Measurements from ENCODE around the gene DUSP10.

Gene DUSP10

DNA sequence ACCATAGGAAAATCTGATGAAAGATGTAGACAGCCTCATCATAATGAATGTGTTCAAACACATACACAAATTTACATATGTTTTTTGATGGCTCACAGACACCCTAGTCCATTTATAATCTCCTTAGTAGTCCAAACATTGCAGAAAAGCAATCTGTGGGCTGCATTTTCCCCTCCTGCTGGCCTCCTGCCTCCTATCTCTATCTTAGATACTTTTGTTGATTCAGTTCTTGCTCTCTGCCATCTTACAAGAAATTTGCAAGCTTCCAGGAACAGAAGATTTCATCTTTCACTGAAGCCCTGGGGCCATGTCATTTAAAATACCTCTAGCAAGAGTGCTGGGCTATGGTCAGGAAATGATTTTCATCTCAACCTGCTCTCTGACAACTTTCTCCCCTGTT lies 50.6 kb downstream of the DUSP10 start:
- DNase-seq: no peak

DNA sequence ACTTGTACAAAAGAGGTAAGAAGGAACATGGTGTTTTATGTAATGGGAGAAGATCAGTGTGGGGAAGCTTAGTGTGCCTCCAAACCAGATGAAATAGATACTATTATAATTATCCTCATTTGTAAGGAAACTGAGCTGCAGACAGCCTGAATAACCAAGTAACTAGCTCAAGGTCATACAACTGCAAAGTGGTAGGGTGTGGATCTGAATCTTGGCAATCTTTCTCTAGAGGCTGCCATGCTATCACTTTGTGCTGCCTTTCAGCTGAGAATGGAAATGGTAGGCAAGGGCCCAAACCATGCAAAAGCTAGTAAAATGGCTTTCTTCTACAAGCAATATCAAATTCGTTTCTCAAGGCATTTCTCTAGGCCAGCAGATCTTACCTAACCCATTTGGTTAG lies 51.0 kb downstream of the DUSP10 start:
- DNase-seq: no peak

DNA sequence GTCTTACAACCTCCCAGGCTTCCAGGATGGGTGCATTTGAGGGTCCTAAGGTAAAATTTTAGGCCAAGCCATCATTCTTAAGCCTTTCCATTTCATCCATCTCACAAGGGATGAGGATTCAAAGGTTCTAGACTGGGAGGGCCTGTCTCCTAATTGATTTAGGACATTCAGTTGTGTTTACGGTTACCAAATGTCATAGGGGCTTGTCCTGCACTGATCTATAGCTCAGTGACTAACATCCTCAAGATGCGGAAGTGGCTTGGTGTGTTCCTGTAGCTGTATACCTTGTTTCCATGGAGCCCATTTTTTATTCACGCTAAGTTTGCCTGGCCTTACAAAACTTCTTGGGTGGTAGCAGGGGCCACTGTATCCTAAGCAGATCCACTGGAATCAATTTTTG lies 52.8 kb downstream of the DUSP10 start:
- DNase-seq: no peak

DNA sequence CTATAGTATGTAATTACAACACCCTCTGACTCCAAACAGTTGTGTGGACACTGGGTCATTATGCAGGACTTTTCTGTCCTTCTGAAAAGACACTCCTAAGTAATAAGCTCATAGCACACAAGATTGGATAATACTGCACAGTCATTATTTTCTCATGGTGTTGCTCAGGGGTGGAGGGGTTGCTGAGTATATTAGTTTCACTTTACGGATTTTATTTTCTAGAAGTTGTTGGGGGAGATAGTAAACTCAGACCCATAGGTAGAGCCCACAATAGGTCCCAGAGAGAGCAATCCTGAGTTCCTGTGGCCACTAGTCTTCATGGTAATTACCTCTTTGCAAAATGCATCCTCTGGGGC lies 53.4 kb downstream of the DUSP10 start:
- no peak for DNase-seq

DNA sequence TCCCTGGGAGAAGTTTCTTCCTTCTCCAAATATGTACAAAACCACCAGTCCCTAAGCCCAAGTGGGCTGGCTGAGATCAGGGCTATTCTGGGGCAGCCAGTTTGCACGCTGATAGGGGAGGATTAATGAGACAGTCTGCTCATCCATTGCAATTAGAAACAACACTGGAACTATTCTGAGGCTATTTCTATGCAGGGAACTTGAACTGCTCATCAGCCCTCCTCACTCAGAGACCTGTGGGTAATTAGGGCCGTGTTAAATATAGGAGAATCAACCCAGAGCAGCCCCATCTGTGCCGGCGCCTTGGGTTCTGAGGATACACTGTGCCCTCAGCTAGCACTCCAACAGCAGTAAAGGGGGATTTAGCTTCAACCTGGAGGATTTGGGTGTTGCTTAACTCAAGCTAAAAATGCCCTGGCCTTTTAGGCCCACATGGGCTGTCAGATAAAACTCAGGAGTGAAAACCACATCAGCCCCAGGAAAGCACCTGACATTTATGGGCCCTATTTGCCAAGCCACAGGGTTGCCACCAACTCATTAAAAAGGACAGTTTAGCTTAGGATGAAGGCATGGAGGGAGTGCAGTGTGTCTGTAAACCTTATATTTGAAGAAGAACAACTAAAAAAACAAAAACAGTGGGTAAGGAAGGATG lies 53.9 kb downstream of the DUSP10 start:
- DNase-seq: no peak

DNA sequence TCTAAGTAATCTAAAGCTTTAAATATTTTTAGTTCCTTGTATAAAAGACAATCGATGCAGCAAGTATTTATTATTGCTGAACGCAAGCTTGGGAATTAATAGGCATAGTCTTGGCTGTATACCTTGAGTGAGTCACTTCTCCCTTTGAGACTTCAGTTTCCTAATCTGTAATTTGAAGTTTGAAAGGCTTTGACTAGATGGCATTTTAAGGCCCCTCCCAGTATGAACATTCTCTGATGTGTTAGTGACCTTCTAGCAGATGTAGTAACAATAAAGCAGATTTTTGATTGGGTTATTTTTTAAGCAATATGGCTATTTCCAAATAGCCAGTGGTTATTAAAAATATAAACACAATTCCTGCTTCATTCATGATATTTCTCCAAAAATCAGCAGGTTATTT lies 58.2 kb downstream of the DUSP10 start:
- no peak for DNase-seq

DNA sequence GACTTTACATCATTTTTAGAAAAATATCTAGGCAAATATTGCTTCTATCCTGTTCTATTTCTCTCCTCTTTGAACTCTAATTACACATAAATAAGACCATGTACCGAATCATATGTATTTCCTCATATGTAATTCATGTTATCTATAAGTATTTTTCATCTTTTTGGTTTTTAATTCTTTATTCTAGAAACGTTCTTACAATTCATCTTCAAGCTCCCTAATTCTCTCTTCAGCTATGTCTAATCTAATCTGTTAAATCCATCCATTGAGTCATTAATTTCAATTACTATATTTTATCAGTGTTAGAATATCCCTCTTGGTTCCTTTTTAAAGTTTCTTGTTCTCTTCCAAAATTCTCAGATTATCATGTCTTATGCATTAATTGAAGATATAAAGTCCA lies 61.8 kb downstream of the DUSP10 start:
- no peak for DNase-seq

DNA sequence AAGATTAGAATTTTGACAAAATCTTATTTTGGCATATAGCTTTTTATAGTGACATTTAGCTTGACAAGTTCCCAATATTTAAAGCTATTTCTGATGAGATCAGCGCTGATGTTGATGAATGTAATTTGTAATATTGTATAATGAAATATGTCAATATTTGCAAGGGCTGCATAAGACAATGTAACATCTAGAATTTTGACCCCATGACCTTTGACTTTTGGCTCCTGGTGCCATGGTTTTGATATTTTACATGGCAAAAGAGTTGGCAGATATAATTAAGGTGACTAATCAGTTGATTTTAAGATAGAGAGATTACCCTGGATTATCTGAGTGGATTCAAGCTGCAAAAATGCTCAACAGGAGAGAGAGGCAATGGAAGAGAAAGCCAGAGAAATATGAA lies 63.9 kb downstream of the DUSP10 start:
- DNase-seq: no peak

DNA sequence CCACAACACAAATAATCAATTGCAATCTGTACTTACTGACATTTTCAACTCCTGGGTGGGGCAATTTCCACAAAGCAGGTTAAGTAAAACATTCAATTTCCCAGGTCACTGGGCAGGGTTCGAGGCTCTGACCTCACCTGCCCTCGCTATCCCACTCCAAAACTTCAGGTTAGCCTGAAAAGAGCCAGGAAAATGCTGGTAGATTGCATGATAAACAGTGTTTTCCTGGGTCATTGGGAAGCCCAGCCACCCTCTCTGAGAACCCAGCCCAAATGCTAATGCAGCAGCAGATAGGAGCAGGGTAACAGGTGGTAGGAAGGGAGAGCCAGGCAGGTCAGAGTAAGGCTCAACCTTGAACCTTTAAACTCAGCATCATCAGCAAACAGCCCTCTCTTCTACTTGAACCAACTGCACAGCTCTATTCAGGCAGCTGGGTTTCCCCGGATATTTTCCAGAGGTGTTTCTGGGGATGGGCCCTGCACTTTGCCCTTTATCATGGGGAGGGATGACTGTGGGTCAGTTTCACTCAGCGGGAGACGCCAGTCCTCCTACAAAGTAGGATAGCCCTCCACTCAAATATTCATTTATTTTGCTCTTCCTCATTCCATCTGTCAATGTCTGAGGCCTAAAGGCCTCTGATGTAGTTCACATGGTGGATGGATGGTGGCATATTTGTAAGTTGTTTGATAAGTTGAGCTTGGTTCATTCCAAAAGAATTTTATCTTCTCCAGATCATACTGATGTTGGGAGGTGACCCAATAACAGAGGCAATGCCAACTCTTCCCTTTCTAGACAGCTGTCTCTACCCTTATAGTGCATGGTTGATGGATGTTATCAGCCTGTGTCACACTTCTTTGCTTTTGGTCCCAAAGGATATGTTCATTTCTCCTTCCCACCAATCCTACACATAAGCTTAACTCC lies 65.7 kb downstream of the DUSP10 start:
- no peak for DNase-seq

DNA sequence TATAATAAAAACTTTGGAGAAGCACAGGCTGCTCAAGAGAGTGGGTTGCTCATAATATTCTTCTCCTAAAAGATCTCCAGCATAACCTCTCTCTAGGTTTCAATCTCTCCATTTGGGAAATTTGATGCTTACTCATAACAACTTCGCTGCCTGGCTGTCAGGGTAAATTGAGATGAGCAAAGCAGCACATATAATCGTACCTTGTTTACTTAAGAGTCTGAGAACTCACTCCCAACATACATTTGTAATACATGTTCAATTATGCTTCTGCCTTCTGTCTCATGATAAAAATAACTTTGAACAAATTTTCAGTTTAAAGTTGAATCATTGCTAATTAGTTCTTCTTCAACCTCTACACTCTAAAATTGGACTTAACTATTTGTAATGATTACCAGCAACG lies 68.9 kb downstream of the DUSP10 start:
- DNase-seq: no peak

DNA sequence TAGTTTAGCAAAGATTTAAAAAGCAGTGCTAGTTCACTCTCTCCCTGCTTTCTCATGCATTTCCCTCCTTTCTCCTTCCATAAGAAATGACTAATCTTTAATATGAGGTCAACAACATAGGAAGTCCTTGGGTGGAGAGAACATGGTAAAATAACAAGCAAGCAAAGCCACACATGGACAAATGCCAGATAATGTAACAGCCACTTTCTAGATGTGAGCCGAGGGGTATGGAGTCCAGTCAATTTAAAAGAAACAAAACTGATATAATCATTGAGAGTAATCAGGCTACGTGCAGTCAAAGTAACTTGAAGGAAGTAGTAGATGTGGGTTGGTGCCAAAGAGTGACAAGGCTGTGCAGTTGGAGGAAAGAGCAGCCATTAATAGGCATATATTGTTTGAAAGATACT lies 69.6 kb downstream of the DUSP10 start:
- DNase-seq: no peak

DNA sequence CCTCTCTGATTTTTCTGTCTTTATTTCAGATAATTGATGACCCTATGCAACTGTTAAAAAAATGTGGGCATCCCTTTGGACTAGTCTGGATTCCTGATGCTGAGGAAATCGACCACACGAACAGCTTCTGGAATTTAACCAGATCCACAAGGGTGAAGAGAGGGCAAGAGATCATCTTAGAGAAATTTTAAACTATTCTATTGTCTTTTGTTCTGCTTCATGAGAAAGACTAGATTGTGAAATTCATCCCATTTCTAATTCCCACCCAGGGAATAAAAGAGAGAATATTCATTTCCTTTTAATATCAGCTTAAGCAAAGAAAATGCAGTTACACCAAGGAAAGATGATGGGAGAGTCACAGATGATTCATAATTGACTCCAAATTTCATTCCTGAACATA lies 71.8 kb downstream of the DUSP10 start:
- DNase-seq: no peak

DNA sequence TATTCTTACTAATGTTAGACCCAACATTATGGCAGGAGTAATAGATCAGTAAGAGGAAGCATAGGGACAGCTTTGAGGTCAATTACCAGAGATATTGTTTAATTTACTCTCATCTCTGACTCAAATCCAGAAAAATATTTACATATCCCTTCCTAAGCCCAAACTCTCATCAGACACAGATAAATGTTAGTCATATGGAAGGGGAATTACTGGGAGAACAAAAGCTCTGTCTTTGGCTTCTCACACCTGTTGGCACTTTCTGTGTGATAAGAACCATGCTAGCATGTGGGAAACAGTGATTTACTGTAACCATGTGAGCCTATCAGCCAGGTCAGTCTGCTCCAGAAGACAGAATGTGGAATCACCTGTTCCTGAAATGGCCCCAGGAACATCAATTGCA lies 72.4 kb downstream of the DUSP10 start:
- DNase-seq: no peak

DNA sequence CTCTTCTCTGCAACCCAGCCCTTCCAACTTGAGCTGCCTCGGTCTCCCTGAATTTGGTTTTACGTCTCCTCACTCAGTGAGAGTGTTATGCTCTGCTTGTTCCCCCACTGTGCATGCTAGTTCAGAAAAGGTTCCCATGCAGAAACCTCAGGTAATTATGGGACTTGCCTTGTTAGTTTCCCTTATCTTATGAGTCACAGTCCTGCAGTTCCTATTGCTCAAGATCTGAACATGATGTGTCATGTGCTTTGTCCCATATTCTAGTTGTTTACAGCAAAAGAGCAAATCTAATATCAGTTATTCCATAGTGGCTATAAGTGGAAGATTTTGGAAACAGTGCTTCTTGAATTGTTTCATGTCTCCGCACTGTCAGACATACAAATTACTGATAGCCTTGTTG lies 74.4 kb downstream of the DUSP10 start:
- DNase-seq: no peak

DNA sequence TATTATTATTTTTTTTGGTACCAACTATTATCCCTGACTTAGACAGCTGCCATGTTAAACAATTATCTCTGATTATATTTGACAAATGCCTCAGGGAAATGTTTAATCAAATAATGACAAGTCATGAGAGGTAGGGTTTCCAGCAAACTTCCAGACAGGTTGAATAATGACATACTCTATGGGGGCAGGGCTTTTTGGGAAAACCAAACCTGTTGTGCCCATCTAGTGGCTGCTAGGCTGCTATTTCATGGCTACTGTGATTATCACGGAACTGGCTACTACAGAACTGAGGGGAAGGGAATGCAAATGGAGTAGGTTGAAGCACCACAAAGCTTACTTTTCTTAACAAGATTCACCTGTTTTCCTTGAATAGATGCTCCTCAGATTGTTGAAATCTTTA lies 77.6 kb downstream of the DUSP10 start:
- DNase-seq: no peak

DNA sequence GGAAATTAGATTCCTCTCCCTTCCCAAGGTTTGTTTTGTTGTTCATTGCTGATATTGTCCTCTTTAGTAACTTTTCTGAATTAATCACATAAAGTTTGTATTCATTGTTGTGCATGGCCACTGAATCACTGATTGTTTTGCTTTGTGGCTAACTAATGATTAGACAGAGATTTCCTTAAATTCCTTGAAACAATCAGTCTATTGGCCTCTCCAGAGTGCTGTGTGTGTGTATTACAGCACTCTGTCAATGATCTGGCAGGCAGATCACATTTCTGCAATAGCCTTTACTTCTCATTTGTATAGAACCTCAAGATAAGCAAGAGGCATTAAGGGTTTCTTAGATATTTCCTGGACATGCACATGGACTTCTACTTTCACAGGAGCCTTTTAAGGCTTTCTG lies 78.6 kb downstream of the DUSP10 start:
- DNase-seq: no peak

DNA sequence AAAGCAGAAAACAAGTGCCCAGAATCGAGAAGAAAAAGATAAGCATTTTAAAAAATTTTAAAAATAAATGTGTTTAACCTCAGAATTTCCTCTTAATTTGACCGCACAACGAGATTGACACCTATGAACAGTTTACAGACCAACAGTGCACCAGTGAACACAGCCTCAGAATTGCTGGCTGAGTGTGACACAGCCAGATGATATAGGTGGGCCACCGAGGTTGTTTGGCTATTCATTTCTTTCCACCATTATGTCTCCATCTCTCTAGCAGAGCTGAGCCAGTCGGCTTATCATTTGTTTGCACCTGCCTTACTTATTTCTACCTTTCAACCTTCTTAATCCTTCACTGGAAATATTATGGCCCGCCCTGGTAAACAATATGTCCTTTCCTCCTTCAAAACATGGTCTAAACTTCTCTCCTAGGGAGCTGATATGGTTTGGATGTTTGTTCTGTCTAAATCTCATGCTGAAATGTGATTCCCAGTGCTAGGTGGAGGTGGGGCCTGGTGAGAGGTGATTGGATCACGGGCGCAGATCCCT lies 86.1 kb downstream of the DUSP10 start:
- DNase-seq: no peak

Data from T-helper 9 cell (primary cell).